HepG2 (cell line): ENCODE measurements around the gene SIK3. TPM values are rescaled to one million over a fixed set of nuclear protein-coding genes. Genes with fewer than 3 reads are reported as not detected.

ENCODE experiments used
- CREBL2 ChIP-seq: sonication (generic); formaldehyde crosslinking; IDR thresholded peaks from 2 replicates; pipeline ENCODE4 v1.8.1; 2023; ENCODE audit warnings: missing genetic modification reagents, mild to moderate bottlenecking, borderline replicate concordance
- HNF4A ChIP-seq: sonication (generic); formaldehyde crosslinking; IDR thresholded peaks from 2 replicates; pipeline ENCODE4 v1.4.0; 2020; ENCODE audit warnings: missing genetic modification reagents
- LBX2 ChIP-seq: sonication (generic); formaldehyde crosslinking; IDR thresholded peaks from 2 replicates; pipeline ENCODE4 v1.5.0; 2020; ENCODE audit warnings: missing genetic modification reagents, mild to moderate bottlenecking, borderline replicate concordance
- MAFF ChIP-seq: IDR thresholded peaks from 2 replicates; pipeline ENCODE4 v1.6.1; 2011; ENCODE audit warnings: low read depth, low read length, improper control_type of control experiment
- MEIS1 ChIP-seq: sonication (generic); formaldehyde crosslinking; IDR thresholded peaks from 2 replicates; pipeline ENCODE4 v1.9.0; 2021; ENCODE audit warnings: mild to moderate bottlenecking, missing genetic modification reagents, moderate library complexity, borderline replicate concordance
- MZF1 ChIP-seq: sonication (generic); formaldehyde crosslinking; IDR thresholded peaks from 2 replicates; pipeline ENCODE4 v1.8.1; 2023; ENCODE audit warnings: mild to moderate bottlenecking, missing genetic modification reagents, borderline replicate concordance
- RARA ChIP-seq: IDR thresholded peaks from 2 replicates; pipeline ENCODE4 v1.6.1; 2016; ENCODE audit warnings: missing genetic modification reagents, missing compliant biosample characterization
- RNF2 ChIP-seq: fragments of 450-650 bp; conservative IDR thresholded peaks from 2 replicates; pipeline ENCODE4 v1.6.1; 2016; ENCODE audit warnings: low read depth
- SNAPC2 ChIP-seq: sonication (generic); formaldehyde crosslinking; IDR thresholded peaks from 2 replicates; pipeline ENCODE4 v1.8.1; 2022; ENCODE audit warnings: mild to moderate bottlenecking, missing genetic modification reagents
- SSRP1 ChIP-seq: IDR thresholded peaks from 2 replicates; pipeline ENCODE4 v1.6.1; 2016; ENCODE audit warnings: control low read depth
- SUZ12 ChIP-seq: fragments of 150-350 bp; IDR thresholded peaks from 2 replicates; pipeline ENCODE4 v1.6.1; 2014; ENCODE audit warnings: low read depth, low read length
- TBL1XR1 ChIP-seq: fragments of 150-350 bp; IDR thresholded peaks from 2 replicates; pipeline ENCODE4 v1.6.1; 2014; ENCODE audit warnings: borderline replicate concordance, low read length; ENCODE audit not compliant: partially characterized antibody
- TBP ChIP-seq: sonication (generic); formaldehyde crosslinking; IDR thresholded peaks from 2 replicates; pipeline ENCODE4 v1.5.0; 2020; ENCODE audit warnings: missing genetic modification reagents
- TCF12 ChIP-seq, 2 experiments: fragments of 450-650 bp in 1 of 2; sonication (generic) in 1 of 2; formaldehyde crosslinking in 1 of 2; IDR thresholded peaks; 2 replicates each; pipeline versions ENCODE4 v1.6.1 to v1.8.0; 2017 to 2022; ENCODE audit warnings: antibody characterized with exemption in 1 of 2, mild to moderate bottlenecking in 1 of 2, missing genetic modification reagents in 1 of 2, moderate library complexity in 1 of 2
- THAP7 ChIP-seq: sonication (generic); formaldehyde crosslinking; IDR thresholded peaks from 2 replicates; pipeline ENCODE4 v1.8.1; 2023; ENCODE audit warnings: mild to moderate bottlenecking, missing genetic modification reagents
- YEATS2 ChIP-seq: sonication (generic); formaldehyde crosslinking; IDR thresholded peaks from 2 replicates; pipeline ENCODE4 v1.4.0; 2020; ENCODE audit warnings: missing genetic modification reagents, borderline replicate concordance
- ZBTB2 ChIP-seq: sonication (generic); formaldehyde crosslinking; IDR thresholded peaks from 2 replicates; pipeline ENCODE4 v1.8.0; 2022; ENCODE audit warnings: low read depth, missing genetic modification reagents
- ZKSCAN5 ChIP-seq: sonication (generic); formaldehyde crosslinking; IDR thresholded peaks from 2 replicates; pipeline ENCODE4 v1.5.1; 2020; ENCODE audit warnings: mild to moderate bottlenecking, missing genetic modification reagents
- ZNF235 ChIP-seq: sonication (generic); formaldehyde crosslinking; IDR thresholded peaks from 2 replicates; pipeline ENCODE4 v1.8.1; 2023; ENCODE audit warnings: mild to moderate bottlenecking, missing genetic modification reagents, borderline replicate concordance
- ZNF282 ChIP-seq: fragments of 450-650 bp; IDR thresholded peaks from 2 replicates; pipeline ENCODE4 v1.6.1; 2018; ENCODE audit not compliant: partially characterized antibody
- ZNF503 ChIP-seq: sonication (generic); formaldehyde crosslinking; IDR thresholded peaks from 2 replicates; pipeline ENCODE4 v1.4.0; 2020; ENCODE audit warnings: missing genetic modification reagents
- ZNF552 ChIP-seq: sonication (generic); formaldehyde crosslinking; IDR thresholded peaks from 2 replicates; pipeline ENCODE4 v1.9.0; 2022; ENCODE audit warnings: missing genetic modification reagents, mild to moderate bottlenecking, borderline replicate concordance
- ZSCAN5A ChIP-seq: sonication (generic); formaldehyde crosslinking; IDR thresholded peaks from 2 replicates; pipeline ENCODE4 v1.8.0; 2022; ENCODE audit warnings: mild to moderate bottlenecking, missing genetic modification reagents, borderline replicate concordance
- polyA plus RNA-seq, 8 experiments: library from polyadenylated mRNA; depleted of rRNA in 3 of 8; stranded (reverse) in 7 of 8; unstranded in 1 of 8; fragments of >200 nt; fragmentation: Illumina TruSeq in 4 of 8; extraction: Trizol in 4 of 8; gene quantifications; 2 replicates each; pipeline versions ENCODE4 v1.2.1 to v1.2.3, GENCODE V29; 2011 to 2016; ENCODE audit warnings: low read depth in 4 of 8, missing spikeins in 1 of 8, mixed read lengths in 1 of 8; ENCODE audit not compliant: insufficient read depth in 1 of 8
- total RNA-seq, 5 experiments: library from RNA; depleted of rRNA; stranded (reverse); fragments of >200 nt; fragmentation: Illumina TruSeq; extraction: Trizol; gene quantifications; 2 replicates each; pipeline ENCODE4 v1.2.3, GENCODE V29; 2016; ENCODE audit warnings: low read depth in 1 of 5

Gene SIK3
- total and polyA plus RNA-seq, 2 of the 13 experiments (the other 11 are each of a cell fraction or from before 2014, with no cell fraction given): 5.7 to 9.8 TPM

GRCh38 chr11:116835791-116836631, 262.2 kb downstream of the SIK3 start (continued):
- TF ChIP-seq LBX2 (CRISPR knock-in tag): no peak; the same call in 1 of the 2 replicates
- no peak for TF ChIP-seq RNF2
- no peak; the same call in 1 of the 2 replicates for TF ChIP-seq SNAPC2 (CRISPR knock-in tag)
- TF ChIP-seq MEIS1: peak; percentile 49; the same call in 1 of the 2 replicates
- TF ChIP-seq SSRP1 (CRISPR knock-in tag): no peak
- TF ChIP-seq RARA (CRISPR knock-in tag): no peak; the same call in 1 of the 2 replicates
- TF ChIP-seq ZNF235 (CRISPR knock-in tag): no peak
- no peak for TF ChIP-seq ZNF282
- TF ChIP-seq CREBL2: no peak; the same call in 1 of the 2 replicates
- TF ChIP-seq ZNF552: no peak
- peak; percentile 64; the same call in 1 of the 2 replicates for TF ChIP-seq ZKSCAN5 (CRISPR knock-in tag)
- 0 out of 2 replicates have a peak, but pooled peaks have one; percentile 10 for TF ChIP-seq YEATS2 (CRISPR knock-in tag)
- TF ChIP-seq TBL1XR1: no peak
- TF ChIP-seq ZBTB2 (CRISPR knock-in tag): no peak; the same call in 1 of the 2 replicates
- TF ChIP-seq TCF12 (IDR thresholded peaks at IDR 0.05): no peak
- TF ChIP-seq TCF12 (CRISPR knock-in tag; IDR thresholded peaks at IDR 0.05): 0 out of 2 replicates have a peak, but pooled peaks have one; percentile 15
- 0 out of 2 replicates have a peak, but pooled peaks have one; percentile 24 for TF ChIP-seq ZSCAN5A (CRISPR knock-in tag)
- no peak for TF ChIP-seq TBP
- TF ChIP-seq MAFF: no peak
- TF ChIP-seq MZF1 (CRISPR knock-in tag): peak; percentile 90; the same call in 1 of the 2 replicates
- 0 out of 2 replicates have a peak, but pooled peaks have one; percentile 57 for TF ChIP-seq THAP7
- no peak for TF ChIP-seq SUZ12
- TF ChIP-seq HNF4A (CRISPR knock-in tag): no peak
- no peak for TF ChIP-seq ZNF503 (CRISPR knock-in tag)
